Neuronal stem cell (in vitro differentiated cells): ENCODE data around the gene PERCC1.

ENCODE experiments used
- DNase-seq: peaks from one replicate; pipeline ENCODE4 v3.0.0-alpha.2; 2013; ENCODE audit warnings: low spot score
- H2AFZ ChIP-seq: one replicate; pipeline ENCODE4 v1.6.1; 2013; ENCODE audit warnings: mild to moderate bottlenecking, low read length, inconsistent platforms
- H2AK5ac ChIP-seq: 2 replicates; pipeline ENCODE4 v1.6.1; 2013; ENCODE audit warnings: low read depth, mild to moderate bottlenecking, inconsistent platforms, low read length, moderate library complexity, mixed read lengths
- H2BK120ac ChIP-seq: 2 replicates; pipeline ENCODE4 v1.6.1; 2013; ENCODE audit warnings: low read depth, mild to moderate bottlenecking, inconsistent platforms, low read length, moderate library complexity, mixed read lengths
- H2BK12ac ChIP-seq: one replicate; pipeline ENCODE4 v1.6.1; 2013; ENCODE audit warnings: low read length, inconsistent platforms
- H2BK15ac ChIP-seq: 2 replicates; pipeline ENCODE4 v1.6.1; 2013; ENCODE audit warnings: mild to moderate bottlenecking, low read length, inconsistent platforms, mixed read lengths
- H2BK5ac ChIP-seq: one replicate; pipeline ENCODE4 v1.6.1; 2013; ENCODE audit warnings: inconsistent platforms, mild to moderate bottlenecking, low read length, moderate library complexity
- H3K14ac ChIP-seq: one replicate; pipeline ENCODE4 v1.6.1; 2013; ENCODE audit warnings: low read length, inconsistent platforms
- H3K18ac ChIP-seq: 2 replicates; pipeline ENCODE4 v1.6.1; 2013; ENCODE audit warnings: low read length, inconsistent platforms
- H3K23ac ChIP-seq: 2 replicates; pipeline ENCODE4 v1.6.1; 2013; ENCODE audit warnings: low read depth, mild to moderate bottlenecking, mixed read lengths, low read length, inconsistent platforms; ENCODE audit not compliant: poor library complexity
- H3K27ac ChIP-seq: replicated peaks from 3 replicates; pipeline ENCODE4 v1.5.1; 2013; ENCODE audit warnings: low read length, inconsistent platforms
- H3K27me3 ChIP-seq, 3 experiments: 2 replicates each; pipeline ENCODE4 v1.6.1; 2013; ENCODE audit warnings: low read length in 3 of 3, mild to moderate bottlenecking in 2 of 3, inconsistent platforms in 1 of 3, low read depth in 1 of 3, mixed read lengths in 1 of 3, moderate library complexity in 1 of 3; ENCODE audit not compliant: control insufficient read depth in 3 of 3, insufficient read depth in 3 of 3
- H3K36me3 ChIP-seq, 2 donors: replicated peaks in 1 of 2; 2 replicates each; pipeline ENCODE4 v1.6.1; 2013; ENCODE audit warnings: low read length in 2 of 2; ENCODE audit not compliant: control insufficient read depth in 2 of 2, insufficient read depth in 2 of 2
- H3K4ac ChIP-seq: 2 replicates; pipeline ENCODE4 v1.6.1; 2013; ENCODE audit warnings: inconsistent platforms, mild to moderate bottlenecking, low read length, moderate library complexity
- H3K4me1 ChIP-seq, 2 donors: 1 replicate in 1 of 2; 2 replicates in 1 of 2; pipeline ENCODE4 v1.6.1; 2013; ENCODE audit warnings: low read length in 2 of 2, low read depth in 1 of 2; ENCODE audit not compliant: control insufficient read depth in 2 of 2, insufficient read depth in 1 of 2
- H3K4me2 ChIP-seq: one replicate; pipeline ENCODE4 v1.6.1; 2013; ENCODE audit warnings: mild to moderate bottlenecking, low read length, inconsistent platforms; ENCODE audit not compliant: insufficient read depth, poor library complexity, severe bottlenecking
- H3K4me3 ChIP-seq, 2 donors: 2 replicates each; pipeline ENCODE4 v1.5.1; 2013; ENCODE audit warnings: low read length in 2 of 2, mild to moderate bottlenecking in 2 of 2, inconsistent platforms in 1 of 2, moderate library complexity in 1 of 2
- H3K79me1 ChIP-seq: one replicate; pipeline ENCODE4 v1.6.1; 2013; ENCODE audit warnings: low read depth, mild to moderate bottlenecking, inconsistent platforms, low read length, moderate library complexity
- H3K9ac ChIP-seq: one replicate; pipeline ENCODE4 v1.6.1; 2013; ENCODE audit warnings: mild to moderate bottlenecking, low read depth, low read length, inconsistent platforms; ENCODE audit not compliant: poor library complexity
- H3K9me3 ChIP-seq, 2 donors: replicated peaks in 1 of 2; 2 replicates each; pipeline versions ENCODE3 to v1.6.1; 2013; ENCODE audit warnings: low read length in 2 of 2, mild to moderate bottlenecking in 2 of 2, inconsistent platforms in 1 of 2, low read depth in 1 of 2, mixed read lengths in 1 of 2, moderate library complexity in 1 of 2; ENCODE audit not compliant: control insufficient read depth in 2 of 2, insufficient read depth in 1 of 2
- H4K8ac ChIP-seq: one replicate; pipeline ENCODE4 v1.6.1; 2013; ENCODE audit warnings: low read depth, mild to moderate bottlenecking, inconsistent platforms, low read length, moderate library complexity
- H4K91ac ChIP-seq: one replicate; pipeline ENCODE4 v1.6.1; 2013; ENCODE audit warnings: low read length, low read depth, mild to moderate bottlenecking, inconsistent platforms; ENCODE audit not compliant: poor library complexity
- WGBS, 2 donors: extraction: QIAGEN DNeasy Blood & Tissue Kit; methylation state at CpG; one replicate each; pipeline ENCODE4 v1.1.7; 2013; ENCODE audit warnings: missing lambda C conversion rate in 2 of 2, mixed read lengths in 1 of 2; ENCODE audit not compliant: insufficient read length in 2 of 2, insufficient replicate concordance in 1 of 2; ENCODE audit errors: extremely low coverage in 2 of 2; 5-methylcytosine and 5-hydroxymethylcytosine counted together

The PERCC1 gene

DNA sequence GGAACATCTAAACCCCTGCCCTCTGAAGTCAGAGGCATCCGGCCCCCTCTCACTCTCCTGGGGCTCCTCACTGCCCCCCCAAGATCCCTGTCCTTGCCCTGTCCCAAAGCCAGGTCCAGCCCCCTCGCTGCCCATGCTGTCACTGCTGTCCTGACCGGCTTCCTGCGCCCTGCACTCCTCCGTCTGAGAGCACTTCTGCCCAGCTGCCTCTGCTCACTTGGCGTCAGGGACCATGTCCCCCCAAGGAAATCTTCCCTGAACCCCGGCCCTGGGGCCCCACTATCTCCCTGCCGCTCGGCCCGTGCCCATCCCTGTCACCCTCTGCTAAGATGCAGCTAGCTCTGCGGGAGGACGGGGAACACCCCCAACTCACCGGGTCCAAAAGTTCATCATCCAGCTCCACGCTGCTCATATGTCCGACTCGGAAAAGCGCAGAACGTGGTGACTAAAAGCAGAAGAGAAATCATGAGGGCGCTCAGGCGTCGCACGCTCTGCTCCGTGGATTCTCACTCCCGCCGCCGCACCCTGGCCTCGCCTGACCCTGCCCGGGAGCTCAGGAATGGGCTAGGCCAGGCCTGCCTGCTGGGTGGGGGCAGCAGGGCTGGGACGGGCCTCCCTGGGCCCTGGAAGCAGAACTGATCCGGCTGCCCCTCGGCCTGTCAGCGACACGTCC lies 34.2 kb downstream of the PERCC1 start:
- H3K18ac ChIP-seq: no peak overlapping the region
- no peak overlapping the region for H2BK12ac ChIP-seq
- H4K91ac ChIP-seq: no peak overlapping the region
- H2AFZ ChIP-seq: no peak overlapping the region
- no peak overlapping the region for H3K4me2 ChIP-seq
- no peaks in the 10 kb centered on the region for H3K27me3 ChIP-seq
- no peak overlapping the region for H3K9ac ChIP-seq
- no peak overlapping the region for H3K4me3 ChIP-seq
- H3K23ac ChIP-seq: no peak overlapping the region
- no peak overlapping the region for H2AK5ac ChIP-seq
- no peak overlapping the region for H4K8ac ChIP-seq
- no peaks in the 10 kb centered on the region for H3K9me3 ChIP-seq
- H3K79me1 ChIP-seq: peaks cover 26% of the 10 kb centered on the region
- no peak overlapping the region for H2BK120ac ChIP-seq
- H2BK15ac ChIP-seq: no peak overlapping the region
- DNase-seq: no peak
- no peaks in the 10 kb centered on the region for H3K4me1 ChIP-seq
- H3K36me3 ChIP-seq: peaks cover 10 to 22% of the 10 kb centered on the region in 2 donors
- no peak overlapping the region for H3K14ac ChIP-seq
- WGBS, 2 donors: no CpG with 5 or more reads among the region's 33 CpGs
- no peak overlapping the region for H3K27ac ChIP-seq
- H2BK5ac ChIP-seq: peak overlapping the region; percentile 87
- H3K4ac ChIP-seq: no peak overlapping the region

DNA sequence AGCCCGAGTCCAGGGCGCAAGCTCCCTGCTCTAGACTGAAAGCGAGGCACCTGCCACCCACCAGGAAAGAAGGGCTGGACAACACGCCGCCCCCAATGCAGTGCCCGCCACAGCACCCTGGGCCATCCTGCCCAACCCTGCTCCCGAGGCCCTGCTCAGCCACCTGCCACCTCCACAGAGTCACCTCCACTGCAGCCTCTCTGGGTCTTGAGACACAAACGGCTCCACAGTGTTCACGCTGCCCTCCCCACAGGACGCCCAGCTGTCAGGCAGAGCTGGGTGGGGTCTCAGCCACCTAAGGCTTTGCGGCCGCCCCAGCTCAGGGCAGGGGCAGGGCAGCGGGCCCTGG lies 34.7 kb downstream of the PERCC1 start:
- Histone ChIP-seq H2BK12ac (no peak overlapping the region), H3K79me1 (peaks cover 24% of the 10 kb centered on the region), H4K8ac (no peak overlapping the region), H3K36me3 (peaks cover 7 to 18% of the 10 kb centered on the region in 2 donors), H3K4me1 (peaks cover 0 to 2% of the 10 kb centered on the region in 2 donors), H3K27me3 (no peaks in the 10 kb centered on the region), H3K14ac (no peak overlapping the region), H2AK5ac (no peak overlapping the region), H2AFZ (no peak overlapping the region), H2BK5ac (peak overlapping the region; percentile 87), H3K4me3 (peak overlapping the region in 1 of 2 donors; percentile 31), H3K4me2 (no peak overlapping the region), H2BK15ac (no peak overlapping the region), H3K4ac (no peak overlapping the region), H3K18ac (no peak overlapping the region), H3K23ac (no peak overlapping the region), H4K91ac (no peak overlapping the region), H3K27ac (no peak overlapping the region), H2BK120ac (no peak overlapping the region), H3K9ac (no peak overlapping the region), H3K9me3 (no peaks in the 10 kb centered on the region)
- no CpG with 5 or more reads among the region's 13 CpGs for WGBS, 2 donors
- DNase-seq: no peak

DNA sequence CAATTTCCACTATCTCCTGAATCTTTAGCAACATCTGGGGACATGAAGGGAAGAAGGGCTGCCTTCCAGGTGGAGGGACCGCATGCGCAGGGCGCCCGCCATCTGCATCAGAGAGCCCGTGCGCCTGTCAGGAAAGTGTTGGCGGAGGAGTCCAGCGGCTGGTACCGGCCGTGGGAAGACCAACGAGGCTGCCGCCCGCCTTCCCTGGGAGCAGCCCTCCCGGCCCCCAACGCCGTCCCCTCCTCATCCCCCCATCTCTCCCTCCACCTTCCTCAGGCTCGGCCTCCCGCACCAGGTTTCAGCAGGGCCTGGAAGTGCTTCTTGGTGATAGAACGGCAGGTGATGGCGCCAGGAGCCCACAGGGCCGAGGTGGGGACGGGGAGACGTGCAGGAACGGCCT lies 35.2 kb downstream of the PERCC1 start:
- Histone ChIP-seq H3K18ac (no peak overlapping the region), H3K4ac (no peak overlapping the region), H3K4me2 (no peak overlapping the region), H2BK15ac (no peak overlapping the region), H3K9ac (peak overlapping the region; percentile 70), H3K4me3 (no peak overlapping the region), H3K23ac (peak overlapping the region; percentile 89), H3K9me3 (no peaks in the 10 kb centered on the region), H4K91ac (no peak overlapping the region), H3K4me1 (peaks cover 0 to 7% of the 10 kb centered on the region in 2 donors), H2AFZ (no peak overlapping the region), H3K27me3 (no peaks in the 10 kb centered on the region), H2BK5ac (no peak overlapping the region), H4K8ac (no peak overlapping the region), H2BK12ac (no peak overlapping the region), H3K14ac (no peak overlapping the region), H3K27ac (no peak overlapping the region), H3K36me3 (peaks cover 3 to 12% of the 10 kb centered on the region in 2 donors), H2BK120ac (no peak overlapping the region), H2AK5ac (peak overlapping the region; percentile 46), H3K79me1 (peaks cover 24% of the 10 kb centered on the region)
- no CpG with 5 or more reads among the region's 24 CpGs for WGBS, 2 donors
- DNase-seq: no peak

DNA sequence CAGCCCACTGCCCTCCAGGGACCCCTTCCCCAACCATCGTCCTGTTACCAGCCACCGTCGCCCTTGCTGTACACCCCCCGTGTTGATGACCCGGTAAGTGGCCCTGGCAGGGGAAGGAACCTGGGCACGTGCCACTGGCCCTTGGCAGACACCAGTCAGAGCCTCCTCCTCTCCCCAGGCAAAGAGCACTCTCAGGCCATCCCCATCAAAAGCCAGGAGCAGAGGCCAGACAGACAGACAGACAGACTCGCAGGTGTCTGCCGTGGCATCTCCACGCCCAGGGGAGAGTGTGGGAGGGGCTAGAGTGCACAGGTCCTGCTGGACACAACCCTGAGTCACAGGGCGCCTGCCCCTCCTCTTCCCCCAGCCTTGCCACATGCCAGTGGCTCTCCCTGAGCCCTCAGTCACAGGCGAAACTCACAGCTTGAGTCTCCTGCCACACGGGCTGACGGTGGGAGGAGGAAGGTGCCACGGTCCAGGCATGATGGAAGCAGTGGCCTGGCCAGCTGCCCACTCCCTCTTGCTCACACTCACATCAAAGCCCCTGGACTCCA lies 36.2 kb downstream of the PERCC1 start:
- no peak overlapping the region for H3K4ac ChIP-seq
- DNase-seq: no peak
- H2AFZ ChIP-seq: no peak overlapping the region
- H3K23ac ChIP-seq: peak overlapping the region; percentile 55
- H3K4me2 ChIP-seq: no peak overlapping the region
- no peak overlapping the region for H3K18ac ChIP-seq
- peak overlapping the region; percentile 49 for H2BK15ac ChIP-seq
- WGBS, 2 donors: no CpG with 5 or more reads among the region's 14 CpGs
- no peaks in the 10 kb centered on the region for H3K27me3 ChIP-seq
- peaks cover 0 to 9% of the 10 kb centered on the region in 2 donors for H3K4me1 ChIP-seq
- H3K9ac ChIP-seq: peak overlapping the region; percentile 70
- H2BK12ac ChIP-seq: peak overlapping the region; percentile 73
- H2BK5ac ChIP-seq: no peak overlapping the region
- peak overlapping the region; percentile 53 for H4K91ac ChIP-seq
- H3K4me3 ChIP-seq: no peak overlapping the region
- H3K14ac ChIP-seq: no peak overlapping the region
- H2BK120ac ChIP-seq: no peak overlapping the region
- H2AK5ac ChIP-seq: no peak overlapping the region
- no peak overlapping the region for H4K8ac ChIP-seq
- no peak overlapping the region for H3K27ac ChIP-seq
- H3K9me3 ChIP-seq: no peaks in the 10 kb centered on the region
- H3K36me3 ChIP-seq: peaks cover 0 to 5% of the 10 kb centered on the region in 2 donors
- peaks cover 32% of the 10 kb centered on the region for H3K79me1 ChIP-seq
